Endothelial cell (in vitro differentiated cells): Measurements from ENCODE around the gene URB2. TPM values are rescaled to one million over a fixed set of nuclear protein-coding genes. Genes with fewer than 3 reads are reported as not detected.

Source experiments
- DNase-seq: peaks from one replicate; pipeline ENCODE4 v3.0.0; 2021; ENCODE audit warnings: low spot score
- H3K27ac Mint-ChIP-seq: one replicate; pipeline ENCODE4 v1.8.0; 2021; ENCODE audit warnings: mixed read lengths, inconsistent platforms; ENCODE audit not compliant: unreplicated experiment
- H3K27me3 Mint-ChIP-seq: one replicate; pipeline ENCODE4 v1.8.0; 2021; ENCODE audit warnings: mild to moderate bottlenecking, moderate library complexity, mixed read lengths, inconsistent platforms; ENCODE audit not compliant: unreplicated experiment
- H3K36me3 Mint-ChIP-seq: one replicate; pipeline ENCODE4 v1.8.0; 2021; ENCODE audit warnings: mild to moderate bottlenecking, low read depth, mixed read lengths, inconsistent platforms; ENCODE audit not compliant: unreplicated experiment
- H3K4me1 Mint-ChIP-seq: one replicate; pipeline ENCODE4 v1.8.0; 2021; ENCODE audit warnings: mild to moderate bottlenecking, mixed read lengths, inconsistent platforms; ENCODE audit not compliant: unreplicated experiment
- H3K4me3 Mint-ChIP-seq: one replicate; pipeline ENCODE4 v1.8.0; 2021; ENCODE audit warnings: mild to moderate bottlenecking, mixed read lengths, inconsistent platforms; ENCODE audit not compliant: unreplicated experiment
- H3K9me3 Mint-ChIP-seq: one replicate; pipeline ENCODE4 v1.8.0; 2021; ENCODE audit warnings: mixed read lengths, inconsistent platforms; ENCODE audit not compliant: unreplicated experiment
- CTCF ChIP-seq: fragments of 200-600 bp; sonication (generic); IDR thresholded peaks from one replicate; pipeline ENCODE4 v1.5.0; 2021; ENCODE audit warnings: antibody characterized with exemption; ENCODE audit not compliant: unreplicated experiment
- total RNA-seq: library from RNA; stranded (reverse); fragmentation: NEBNext Ultra II Directional; extraction: Animal tissue kit (Norgen Biotek cat#: 25700); gene quantifications from one replicate; pipeline ENCODE4 v1.2.1, GENCODE V29; 2021; ENCODE audit not compliant: unreplicated experiment

Gene URB2
- total RNA-seq, 1 donor from 2014 or later = 10.6 TPM

GRCh38 chr1:229674042-229674441 lies 48.0 kb downstream of the URB2 start:
- Mint-ChIP-seq H3K27me3 (no peaks in the 10 kb centered on the region), H3K9me3 (no peaks in the 10 kb centered on the region), H3K4me3 (no peak overlapping the region), H3K4me1 (no peaks in the 10 kb centered on the region), H3K36me3 (no peaks in the 10 kb centered on the region), H3K27ac (no peak overlapping the region)
- no peak for DNase-seq
- TF ChIP-seq CTCF = no peak

- no peak for TF ChIP-seq CTCF
- no peaks in the 10 kb centered on the region for H3K27me3 Mint-ChIP-seq
- no peak overlapping the region for H3K27ac Mint-ChIP-seq
- H3K9me3 Mint-ChIP-seq = no peaks in the 10 kb centered on the region
- no peak overlapping the region for H3K4me3 Mint-ChIP-seq
- H3K4me1 Mint-ChIP-seq = no peaks in the 10 kb centered on the region
- DNase-seq = no peak
- no peaks in the 10 kb centered on the region for H3K36me3 Mint-ChIP-seq
Observed at GRCh38 chr1:229675396-229675795, 49.3 kb downstream of the URB2 start.

GRCh38 chr1:229685149-229685548 lies 59.1 kb downstream of the URB2 start:
- Mint-ChIP-seq H3K4me1 (no peaks in the 10 kb centered on the region), H3K27me3 (peaks cover 3% of the 10 kb centered on the region), H3K36me3 (peaks cover 9% of the 10 kb centered on the region), H3K9me3 (peaks cover 11% of the 10 kb centered on the region), H3K27ac (no peak overlapping the region), H3K4me3 (no peak overlapping the region)
- no peak for TF ChIP-seq CTCF
- DNase-seq = no peak

- Mint-ChIP-seq H3K27me3 (peaks cover 3% of the 10 kb centered on the region), H3K4me3 (no peak overlapping the region), H3K4me1 (peaks cover 9% of the 10 kb centered on the region), H3K9me3 (peaks cover 11% of the 10 kb centered on the region), H3K36me3 (peaks cover 9% of the 10 kb centered on the region), H3K27ac (no peak overlapping the region)
- DNase-seq = no peak
- no peak for TF ChIP-seq CTCF
Observed at GRCh38 chr1:229689273-229689672, 63.2 kb downstream of the URB2 start.

GRCh38 chr1:229689904-229690303 lies 63.9 kb downstream of the URB2 start:
- no peak for TF ChIP-seq CTCF
- no peak overlapping the region for H3K27ac Mint-ChIP-seq

More at GRCh38 chr1:229689904-229690303, 63.9 kb downstream of the URB2 start:
- Mint-ChIP-seq H3K27me3 (peaks cover 3% of the 10 kb centered on the region), H3K9me3 (peaks cover 11% of the 10 kb centered on the region), H3K4me3 (no peak overlapping the region), H3K36me3 (peaks cover 9% of the 10 kb centered on the region), H3K4me1 (peaks cover 14% of the 10 kb centered on the region)
- no peak for DNase-seq
